Activated T-cell treated with anti-CD3 and anti-CD28 coated beads for 48 hours (primary cell): ENCODE results near the gene CROCC2.
A peak's percentile ranks its signal among the peaks of the same experiment; 100 is the strongest.

ENCODE experiments used
- DNase-seq: peaks from one replicate; pipeline ENCODE4 v3.0.0-alpha.2; 2020; ENCODE audit warnings: low read depth

The CROCC2 gene

DNA sequence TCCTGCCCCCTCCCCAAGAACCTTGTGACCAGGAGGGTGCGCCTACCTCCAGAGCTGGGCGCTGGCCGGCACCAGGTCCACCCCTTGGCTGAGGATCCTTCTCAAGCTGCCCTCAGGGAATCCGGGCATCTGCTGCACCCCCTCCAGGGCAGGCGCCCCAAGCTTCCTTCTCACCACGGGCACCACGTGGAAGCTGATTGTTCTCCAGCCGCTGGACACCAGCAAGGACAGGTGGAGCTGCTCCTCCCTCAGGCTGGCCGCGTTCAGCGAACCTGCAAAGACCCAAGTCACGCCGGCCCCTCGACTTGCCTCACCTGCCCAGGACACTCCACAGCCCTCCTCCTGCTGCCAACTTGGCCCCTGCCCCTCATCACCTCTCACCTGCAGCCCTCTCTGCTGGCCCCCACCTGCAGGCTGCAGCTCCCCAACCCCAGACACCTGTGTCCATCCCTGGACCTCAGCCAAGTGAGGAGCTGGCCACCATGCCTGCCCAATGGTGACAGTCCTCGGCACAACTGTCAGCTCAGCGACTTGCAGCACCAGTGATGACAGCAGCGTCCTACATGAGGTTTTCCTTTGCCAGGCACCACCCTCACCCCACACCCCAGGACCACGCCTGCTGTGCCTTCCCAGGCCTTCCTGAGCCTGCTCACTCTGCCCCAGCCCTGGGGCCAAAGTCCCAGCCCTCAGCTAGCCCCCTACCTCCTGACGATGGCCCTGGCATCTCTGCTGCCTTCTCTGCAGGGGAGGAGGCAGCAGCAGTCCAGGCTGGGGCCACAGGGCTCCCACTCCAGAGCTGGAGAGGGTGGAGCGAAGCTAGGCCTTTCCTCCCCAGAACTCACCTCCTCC is 14.4 kb upstream of the CROCC2 start:
- DNase-seq, result no peak

- DNase-seq, result no peak
These were observed 13.8 kb upstream of the CROCC2 start for GRCh38 chr2:240892356-240892755.

GRCh38 chr2:240892925-240893324 is 13.2 kb upstream of the CROCC2 start:
- DNase-seq, result no peak

- peak; percentile 76 for DNase-seq
These were observed 12.7 kb upstream of the CROCC2 start for GRCh38 chr2:240893363-240893844.

- DNase-seq, result no peak
These were observed 12.1 kb upstream of the CROCC2 start for GRCh38 chr2:240894006-240894405.

DNA sequence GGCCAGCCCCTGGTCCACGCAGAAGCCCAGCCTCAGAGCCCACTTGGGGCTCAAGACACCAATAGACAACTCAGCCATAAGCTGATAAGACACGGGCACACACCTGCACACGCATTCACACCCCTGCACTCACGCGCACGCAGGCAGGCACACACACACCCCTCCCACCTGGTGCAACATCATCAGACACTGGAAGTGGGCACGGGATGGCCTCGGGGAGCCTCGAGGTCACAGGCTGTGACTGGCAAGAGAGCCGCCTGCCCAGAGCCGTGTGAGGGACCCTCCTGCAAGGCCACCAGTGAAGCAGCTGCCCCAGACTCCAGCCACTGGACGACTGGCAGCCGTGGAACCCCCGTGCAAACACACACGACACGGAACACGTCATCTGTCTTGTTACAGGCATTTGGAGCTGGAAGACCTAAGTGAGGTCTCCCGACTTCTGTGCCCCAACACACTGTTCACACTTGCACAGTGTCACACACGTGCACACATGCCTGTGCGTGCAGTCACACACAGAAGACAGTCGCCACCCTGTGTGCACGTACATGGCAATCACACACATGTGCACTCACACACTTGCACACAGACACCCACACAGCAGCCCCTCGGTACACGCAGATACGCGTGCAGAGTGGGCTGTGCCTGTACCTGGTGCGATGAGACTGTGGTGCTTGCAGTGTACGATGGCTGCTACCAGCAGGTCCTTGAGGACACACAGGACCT is 11.1 kb upstream of the CROCC2 start:
- no peak for DNase-seq

GRCh38 chr2:240895656-240896388 is 10.3 kb upstream of the CROCC2 start, which contains the start of gene MAB21L4:
MAB21L4 (minus strand) TSS chr2:240896156; CDS start chr2:240895997, 159 bp downstream.
- DNase-seq, result no peak

DNA sequence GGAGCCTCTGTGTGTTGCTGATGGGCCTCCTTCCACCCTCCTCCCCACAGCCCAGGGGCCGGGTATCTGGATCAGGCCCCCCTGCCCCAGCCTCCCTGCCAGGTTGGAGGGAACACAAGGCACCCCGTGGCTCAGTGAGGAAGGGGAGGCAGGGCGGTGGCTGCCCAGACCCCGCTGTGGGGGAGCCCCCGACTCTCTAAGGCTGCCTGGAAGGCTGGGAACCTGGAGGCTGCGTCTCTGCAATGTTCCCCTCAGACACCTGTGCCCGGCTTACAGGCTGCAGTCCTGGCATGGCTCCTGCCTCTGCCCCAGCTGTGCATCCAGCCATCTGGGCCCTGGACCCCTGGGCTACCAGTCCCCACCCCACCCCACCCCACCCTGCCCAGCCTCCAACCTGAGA is 9.7 kb upstream of the CROCC2 start:
- DNase-seq, result no peak

DNA sequence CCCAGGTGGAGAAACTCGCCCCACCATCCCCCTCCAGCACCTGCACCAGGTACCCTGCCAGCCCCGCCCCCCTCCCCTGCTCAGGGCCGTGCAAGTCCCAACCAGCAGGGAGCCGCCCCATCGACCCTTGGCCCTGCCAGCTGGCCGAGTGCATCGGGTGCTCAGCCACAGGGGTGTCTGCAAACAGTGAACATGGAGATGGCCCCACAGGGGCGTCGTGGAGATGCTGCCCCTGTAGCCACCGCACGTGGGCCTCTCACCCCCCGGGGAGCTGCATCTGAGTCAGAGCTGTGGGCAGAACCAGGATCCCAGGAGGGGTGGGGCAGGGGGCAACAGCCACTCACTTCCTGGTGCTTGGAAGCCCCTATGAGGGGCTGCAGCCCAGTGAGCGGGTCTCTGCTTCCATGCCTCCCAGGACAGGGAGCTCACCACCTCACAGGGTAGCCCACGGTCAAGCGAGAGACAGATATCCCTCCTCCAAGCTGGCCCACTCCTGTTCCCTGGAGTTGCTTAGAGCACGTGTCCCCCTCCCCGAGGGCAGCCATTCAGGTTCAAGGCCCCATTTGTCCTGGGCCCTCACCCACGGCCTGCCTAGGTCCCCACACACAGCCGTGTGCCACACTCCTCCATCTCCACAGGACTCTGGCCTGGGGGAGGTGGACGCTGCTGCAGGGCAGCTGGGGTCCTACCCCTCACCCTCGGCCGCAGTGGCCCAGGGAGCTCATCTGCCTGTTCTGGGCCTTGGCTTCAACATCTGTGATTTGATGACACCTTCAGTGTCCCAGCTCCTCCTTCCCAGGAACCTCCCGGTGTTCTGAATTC is 9.1 kb upstream of the CROCC2 start:
- DNase-seq, result no peak

DNA sequence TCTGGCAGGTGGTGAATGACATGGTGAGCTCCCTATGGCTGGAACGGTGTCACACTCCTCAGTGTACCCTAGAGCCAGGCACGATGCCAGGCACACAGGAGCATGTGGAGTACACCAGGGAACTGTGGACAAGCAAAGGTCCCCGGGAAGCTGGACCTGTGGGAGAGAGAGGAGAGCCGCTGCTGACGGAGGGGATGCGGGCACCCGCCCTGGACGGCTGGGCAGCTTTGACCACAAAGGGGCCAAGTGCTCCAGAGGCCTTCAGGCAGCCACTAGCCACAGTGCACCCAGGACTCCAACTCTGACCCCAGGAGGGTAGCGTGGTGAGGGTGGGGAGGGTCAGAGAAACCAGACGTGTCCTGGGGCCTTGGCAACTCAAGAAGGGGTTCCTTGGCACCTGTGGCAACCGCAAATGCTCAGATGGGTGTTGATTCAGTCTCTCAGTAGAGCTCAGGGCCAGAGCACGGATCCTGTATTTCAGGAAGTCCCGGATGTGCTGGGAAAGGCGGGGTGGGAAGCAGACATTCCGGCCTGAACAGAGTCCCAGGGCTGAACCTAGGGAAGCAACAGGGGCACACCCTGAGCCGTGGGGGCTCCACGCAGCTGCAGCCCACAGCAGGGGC is 7.9 kb upstream of the CROCC2 start:
- no peak for DNase-seq

DNA sequence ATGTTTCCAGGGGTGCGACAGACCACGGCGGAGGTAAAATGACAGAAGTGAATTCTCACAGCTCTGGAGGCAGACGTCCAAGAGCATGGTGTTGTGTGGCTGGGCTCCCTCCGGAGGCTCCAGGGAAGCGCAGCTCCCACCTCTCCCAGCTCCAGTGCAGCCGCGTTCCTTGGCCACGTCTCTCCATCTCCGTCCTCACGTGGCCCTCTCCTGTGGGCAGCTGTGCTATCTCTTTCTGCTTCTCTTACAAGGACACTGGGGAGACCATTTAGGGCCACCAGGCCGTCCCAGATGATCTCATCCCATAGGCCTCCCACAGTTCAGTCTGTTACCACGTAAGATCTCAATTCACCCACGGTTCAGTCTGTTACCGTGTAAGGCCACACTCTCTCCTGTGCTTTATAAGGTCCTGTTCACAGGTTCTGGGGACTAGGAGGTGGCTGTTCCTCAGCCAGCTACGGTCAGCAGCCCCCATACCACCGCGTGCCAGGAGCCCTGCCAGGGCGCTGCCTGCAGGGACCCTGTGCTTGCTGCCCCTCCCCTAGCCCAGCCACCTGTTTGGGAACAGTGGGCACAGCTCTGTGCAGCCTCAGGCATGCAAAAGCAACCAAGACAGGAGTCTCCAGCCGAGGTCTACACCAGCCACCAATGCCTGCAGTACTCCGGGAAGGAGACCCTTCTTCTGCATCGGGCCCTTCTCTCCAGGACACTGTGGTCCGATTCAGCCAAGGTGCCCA is 7.2 kb upstream of the CROCC2 start:
- DNase-seq, result no peak

DNA sequence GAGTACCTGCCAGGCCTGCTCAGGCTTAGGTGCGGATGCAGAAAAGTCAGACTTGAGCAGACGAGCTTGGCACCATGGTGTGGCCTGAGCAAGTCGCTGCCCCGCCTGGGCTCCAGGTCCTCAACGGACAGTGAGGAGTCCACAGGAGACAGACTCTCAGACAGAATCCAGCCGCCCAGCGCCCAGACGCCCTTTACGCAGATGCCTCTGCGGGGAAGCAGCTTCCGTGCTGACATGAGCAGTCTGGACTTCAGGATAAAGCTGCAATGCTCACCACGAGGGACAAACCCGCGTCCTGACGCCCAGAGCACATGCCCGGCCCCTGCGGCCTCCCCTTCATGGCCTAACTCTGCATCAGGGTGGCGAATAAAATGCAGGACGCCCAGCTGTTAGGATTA is 6.7 kb upstream of the CROCC2 start:
- DNase-seq, result no peak

DNA sequence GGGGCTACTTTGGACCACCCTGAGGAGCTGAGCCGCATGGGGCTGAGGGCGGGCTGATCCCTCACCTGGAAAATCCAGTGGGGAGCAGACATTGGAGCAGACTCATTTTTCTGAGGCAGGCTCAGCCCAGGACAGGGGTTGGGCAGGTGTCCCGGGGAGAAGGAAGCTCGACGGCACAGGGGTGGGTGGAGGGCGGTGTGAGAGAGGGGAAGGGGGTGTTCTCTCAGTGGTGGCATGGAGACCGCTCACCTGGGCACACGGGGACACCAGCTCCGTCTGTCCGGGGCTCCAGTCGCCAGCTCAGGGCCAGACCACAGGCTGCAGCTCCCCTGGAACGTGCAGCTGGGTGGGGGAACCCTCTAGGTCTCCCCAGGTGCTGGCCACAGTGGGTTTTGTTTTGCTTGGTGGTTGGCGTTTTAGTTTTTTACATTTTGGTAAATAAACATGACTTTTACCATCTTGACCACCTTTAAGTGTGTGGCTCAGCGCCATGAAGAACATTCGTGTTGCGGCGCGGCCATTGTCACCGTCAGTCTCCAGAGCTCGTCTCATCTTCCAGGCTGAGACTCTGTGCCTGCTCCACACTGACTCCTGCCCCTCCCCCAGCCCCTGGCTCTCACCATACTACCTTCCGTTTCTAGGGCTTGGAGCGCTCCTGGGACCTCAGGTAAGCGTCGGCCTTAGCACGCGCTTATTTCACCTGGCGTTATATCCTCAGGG is 5.8 kb upstream of the CROCC2 start:
- no peak for DNase-seq

DNA sequence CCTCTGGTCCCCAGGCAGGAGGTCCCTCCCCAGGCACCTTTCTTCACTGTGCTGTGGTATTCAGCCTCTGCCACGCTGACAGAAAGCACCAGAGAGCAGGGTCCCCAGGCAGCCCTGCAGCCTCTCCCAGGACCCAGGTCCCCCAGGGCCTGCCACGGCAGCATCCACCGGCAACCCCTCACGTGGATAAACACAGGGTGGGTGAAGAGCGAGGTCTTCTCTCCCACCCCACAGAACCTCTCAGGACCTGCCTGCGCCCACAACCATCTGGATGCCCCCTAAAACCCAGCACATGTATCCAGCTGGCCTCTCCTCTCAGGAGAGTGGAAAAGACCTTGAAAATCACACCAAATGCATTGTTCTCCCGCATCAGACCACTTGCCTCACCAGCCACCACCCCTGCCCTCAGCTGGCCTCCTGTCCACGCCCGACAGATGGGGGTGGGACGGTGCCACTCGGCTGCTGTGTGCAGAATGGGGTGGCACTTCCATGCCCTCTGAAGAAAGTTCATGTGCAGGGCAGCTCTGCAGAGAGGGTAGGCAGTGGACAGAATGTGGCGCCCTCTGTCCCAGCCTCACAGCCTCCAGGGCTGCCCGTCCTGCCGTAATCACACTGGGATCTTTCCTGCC is 4.0 kb upstream of the CROCC2 start:
- no peak for DNase-seq

DNA sequence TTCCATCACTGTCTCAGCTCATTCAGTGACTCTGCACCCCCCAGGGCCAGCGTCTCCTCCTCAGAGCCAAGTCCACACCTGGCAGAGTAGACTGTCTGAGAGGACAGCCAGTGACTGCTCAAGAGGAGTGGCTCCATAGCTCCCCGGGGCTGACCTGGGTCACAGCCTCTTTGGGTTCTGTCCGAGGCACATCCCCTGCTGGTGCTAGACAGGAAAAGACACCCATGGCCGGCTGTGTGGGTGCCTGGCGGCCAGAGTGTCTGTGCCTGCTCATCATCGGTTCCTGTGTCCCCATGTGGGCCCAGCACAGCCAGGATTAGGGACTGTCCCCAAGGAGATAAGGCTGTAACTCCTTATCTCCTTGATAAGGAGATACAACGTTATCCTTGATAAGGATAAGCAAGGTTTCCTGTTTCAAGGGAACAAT is 3.5 kb upstream of the CROCC2 start:
- no peak for DNase-seq

DNA sequence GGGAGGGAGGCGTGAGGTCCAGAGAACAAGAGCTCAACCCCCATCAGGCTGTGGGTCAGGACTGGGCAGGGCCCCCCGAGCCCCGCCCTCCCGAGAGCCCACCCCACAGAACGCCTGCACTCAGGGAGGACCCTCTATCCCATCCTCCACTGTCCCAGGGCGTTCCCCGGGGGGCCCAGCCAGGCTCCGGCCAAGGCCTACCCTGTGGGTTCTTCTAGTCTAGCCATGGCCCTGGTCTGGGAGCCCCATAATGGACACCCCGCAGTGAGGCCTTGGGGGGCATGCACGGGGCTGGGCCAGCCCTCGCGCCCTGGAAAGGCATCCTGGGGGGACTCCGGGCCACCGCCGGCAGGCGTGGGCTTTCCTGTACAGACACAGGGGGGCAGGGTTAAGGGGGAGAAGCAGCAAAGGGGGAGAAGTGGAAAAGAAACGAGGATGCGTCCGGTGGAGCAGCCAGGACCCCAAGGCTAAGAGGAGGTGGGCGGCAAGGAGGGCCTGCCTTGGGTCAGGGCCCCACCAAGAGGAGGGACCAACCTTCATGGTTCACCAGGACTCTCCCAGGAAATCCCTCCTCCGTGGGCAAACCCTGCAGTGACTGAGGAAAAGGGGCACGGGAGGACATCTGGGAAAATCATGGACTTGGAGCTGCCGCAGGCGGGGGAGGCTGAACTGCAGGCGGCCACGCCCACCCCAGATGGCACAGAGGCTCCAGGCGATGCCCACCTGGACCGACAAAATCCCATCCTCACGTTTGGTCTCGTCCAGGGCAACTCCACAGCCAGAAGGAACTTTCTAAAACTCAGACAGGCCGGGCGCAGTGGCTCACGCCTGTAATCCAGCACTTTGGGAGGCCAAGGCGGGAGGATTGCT is 2.7 kb upstream of the CROCC2 start:
- no peak for DNase-seq

- DNase-seq, result no peak
These were observed 1.6 kb upstream of the CROCC2 start for GRCh38 chr2:240904216-240905175.
